Retinal pigment epithelial cell (primary cell): ENCODE data around the gene NBEAL2.
A peak's percentile ranks its signal among the peaks of the same experiment; 100 is the strongest.

Source experiments
- DNase-seq: peaks from one replicate; pipeline ENCODE4 v3.0.0-alpha.2; 2010; ENCODE audit warnings: low read depth
- H3K4me3 ChIP-seq: 2 replicates; pipeline ENCODE4 v1.5.1; 2011; ENCODE audit warnings: mild to moderate bottlenecking, low read length, control low read depth, moderate library complexity
- CTCF ChIP-seq: conservative IDR thresholded peaks from 2 replicates; pipeline ENCODE4 v1.5.1; 2011; ENCODE audit warnings: low read depth, low read length, control low read depth, inconsistent platforms

Gene NBEAL2

DNA sequence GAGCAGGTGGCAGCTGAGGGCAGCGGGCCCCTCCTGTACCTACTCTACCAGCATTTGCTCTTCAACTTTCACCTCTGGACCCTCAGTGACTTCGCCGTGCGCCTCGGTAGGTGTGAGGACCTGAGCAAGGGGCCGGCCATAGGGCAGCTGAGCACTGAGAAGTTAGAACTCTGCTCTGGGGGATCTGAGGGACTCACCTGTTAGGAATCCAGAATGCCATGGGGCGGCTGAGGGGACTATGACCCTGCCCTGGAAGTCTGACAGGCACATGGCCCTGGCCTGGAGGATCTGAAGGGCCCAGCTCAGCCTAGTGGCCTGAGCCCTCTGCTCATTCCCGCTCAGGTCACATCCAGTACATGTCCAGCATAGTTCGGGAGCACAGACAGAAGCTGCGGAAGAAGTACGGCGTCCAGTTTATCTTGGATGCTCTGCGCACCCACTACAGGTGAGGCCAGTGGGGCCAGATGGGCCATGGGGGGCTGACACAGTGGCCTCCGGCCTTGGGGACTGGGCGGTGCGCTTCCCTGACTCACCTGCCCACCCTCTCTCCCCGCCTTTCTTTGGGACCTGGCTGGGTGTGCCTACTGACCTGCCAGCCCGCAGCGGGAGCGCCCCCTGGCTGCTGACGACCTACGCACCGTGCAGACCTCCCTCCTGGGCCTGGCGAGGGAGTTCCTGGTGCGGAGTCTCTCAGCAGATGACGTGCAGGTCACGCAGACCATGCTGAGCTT, 18.8 kb downstream of the NBEAL2 start:
- no peak for DNase-seq

DNA sequence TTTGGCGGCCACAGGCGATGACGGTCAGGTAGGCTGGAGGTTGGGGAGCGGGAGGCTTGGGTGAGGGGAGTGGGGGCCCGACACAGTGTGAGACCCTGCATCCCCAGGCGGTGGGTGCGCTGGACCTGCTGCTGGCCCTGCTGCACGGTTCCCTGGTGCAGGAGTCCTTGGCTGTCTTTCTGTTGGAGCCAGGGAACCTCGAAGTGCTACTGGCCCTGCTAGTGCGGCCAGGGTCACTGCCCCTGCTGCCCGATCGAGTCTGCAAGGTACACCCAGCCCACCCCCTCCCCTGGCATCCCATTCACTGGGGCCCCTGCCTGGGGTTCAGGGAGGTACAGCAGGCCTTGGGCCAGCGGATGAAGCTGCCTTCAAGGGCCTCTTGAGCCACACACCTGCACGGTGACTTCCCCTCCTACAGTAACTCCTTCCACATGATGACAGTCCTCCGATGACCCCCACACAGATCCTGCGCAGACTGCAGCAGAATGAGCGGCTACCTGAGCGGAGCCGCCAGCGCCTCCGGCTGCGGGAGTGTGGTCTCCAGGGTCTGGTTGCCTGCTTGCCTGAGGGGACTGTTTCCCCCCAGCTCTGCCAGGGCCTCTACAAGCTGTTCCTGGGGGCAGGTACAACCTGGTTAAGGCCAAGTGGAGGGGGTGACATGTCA, 19.5 kb downstream of the NBEAL2 start:
- no peak for DNase-seq
- TF ChIP-seq CTCF: no peak
- H3K4me3 ChIP-seq: no peak overlapping the region

More for the DNA sequence above, 18.8 kb downstream of the NBEAL2 start:
- peak; percentile 94 for TF ChIP-seq CTCF
- H3K4me3 ChIP-seq: no peak overlapping the region

- DNase-seq: no peak
- TF ChIP-seq CTCF: no peak
- H3K4me3 ChIP-seq: no peak overlapping the region
These were observed 20.2 kb downstream of the NBEAL2 start for GRCh38 chr3:46999516-47000197.

GRCh38 chr3:47000198-47000815, 20.8 kb downstream of the NBEAL2 start:
- no peak for TF ChIP-seq CTCF
- DNase-seq: no peak
- no peak overlapping the region for H3K4me3 ChIP-seq

DNA sequence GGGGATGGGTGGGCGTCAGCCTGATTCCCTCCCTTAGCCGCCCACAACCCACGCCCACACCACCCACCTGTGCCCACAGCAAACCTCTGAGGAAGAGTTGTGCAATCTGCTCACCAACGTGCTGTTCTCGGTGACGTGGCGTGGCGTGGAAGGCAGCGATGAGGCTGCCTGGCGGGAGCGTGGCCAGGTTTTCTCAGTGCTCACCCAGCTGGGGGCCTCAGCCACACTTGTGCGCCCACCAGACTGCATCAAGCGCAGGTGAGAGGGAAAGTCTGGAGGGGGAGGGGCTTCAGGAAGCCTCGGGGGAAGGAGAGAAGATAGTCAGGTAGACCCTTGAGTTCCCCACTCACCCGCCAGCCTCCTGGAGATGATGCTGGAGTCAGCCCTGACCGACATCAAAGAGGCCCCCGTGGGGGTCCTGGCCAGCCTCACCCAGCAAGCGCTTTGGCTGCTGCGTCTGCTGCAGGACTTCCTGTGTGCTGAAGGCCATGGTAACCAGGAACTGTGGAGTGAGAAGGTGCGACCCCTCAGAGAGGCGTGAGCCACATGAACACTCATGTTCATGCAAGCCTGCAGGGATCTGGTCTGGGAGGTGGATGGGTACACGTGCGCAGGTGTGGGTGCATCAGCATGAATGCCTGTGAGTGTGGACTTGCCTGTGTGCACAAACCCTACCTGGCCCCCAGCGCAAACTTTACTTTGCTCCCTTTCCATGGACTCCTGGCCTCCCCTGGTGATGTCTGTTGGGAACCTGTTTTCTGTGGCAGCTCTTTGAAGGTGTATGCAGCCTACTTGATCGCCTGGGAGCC, 21.7 kb downstream of the NBEAL2 start:
- no peak overlapping the region for H3K4me3 ChIP-seq
- no peak for DNase-seq
- TF ChIP-seq CTCF: no peak

- no peak overlapping the region for H3K4me3 ChIP-seq
- DNase-seq: no peak
- no peak for TF ChIP-seq CTCF
These were observed 22.3 kb downstream of the NBEAL2 start for GRCh38 chr3:47001731-47002170.
